ENCODE data around the gene STK17A.

The STK17A gene

DNA sequence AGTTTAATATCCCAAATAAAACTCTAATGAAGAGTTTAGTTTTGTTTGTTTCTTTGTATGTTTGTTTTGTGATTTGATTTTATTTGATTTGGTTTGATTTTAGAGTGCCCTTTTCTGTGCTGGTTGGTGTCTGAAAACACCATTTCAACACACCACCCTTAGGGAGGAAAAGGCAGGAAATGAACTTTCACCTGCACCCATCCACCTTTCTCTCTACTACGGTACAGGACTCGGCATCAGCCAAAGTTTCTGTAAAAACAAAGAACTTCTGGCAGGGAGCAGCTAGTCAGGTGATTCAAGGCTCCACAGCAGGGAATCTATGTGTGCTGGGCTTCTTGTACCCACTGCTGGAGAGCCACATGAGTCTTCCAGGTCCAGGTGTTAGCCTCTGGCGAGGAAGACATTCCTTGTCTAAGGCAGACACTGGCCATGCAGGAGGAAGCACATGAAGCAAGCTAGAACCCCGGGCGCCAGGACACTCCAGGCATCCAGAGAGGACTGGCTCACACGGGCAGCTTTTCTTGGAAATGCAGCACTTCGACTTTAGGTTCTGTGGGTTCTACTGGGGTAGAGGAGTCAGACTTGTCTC, 22.1 kb upstream of the STK17A start:
- TF ChIP-seq L3MBTL2 (conservative IDR thresholded peaks at IDR 0.05), result no peak
- no peak for TF ChIP-seq NFRKB (IDR thresholded peaks at IDR 0.05)
- TF ChIP-seq HDGF (IDR thresholded peaks at IDR 0.05; ENCODE audit: borderline replicate concordance), result no peak
- no peak for TF ChIP-seq LEF1 (IDR thresholded peaks at IDR 0.05; ENCODE audit: borderline replicate concordance)
- POLR2A ChIA-PET, result no interaction called here

GRCh38 chr7:43562383-43562782, 20.5 kb upstream of the STK17A start:
- no peak for DNase-seq (ENCODE audit: extremely low spot score)
- ChIA-PET CTCF (interaction anchor here (3.2 kb wide), 1 partner anchor 20 kb away, joined by 10 read pairs; the partner anchor contains the start of gene STK17A), POLR2A (interaction anchor here (0.7 kb wide), 1 partner anchor 20 kb away, joined by 4 read pairs; the partner anchor contains the start of gene STK17A)
- TF ChIP-seq SUZ12 (IDR thresholded peaks at IDR 0.05) (no peak), SP1 (IDR thresholded peaks at IDR 0.05) (no peak), FOXM1 (IDR thresholded peaks at IDR 0.05; ENCODE audit: borderline replicate concordance) (no peak), HDGF (IDR thresholded peaks at IDR 0.05; ENCODE audit: borderline replicate concordance) (no peak), FOXK2 (IDR thresholded peaks at IDR 0.05) (no peak), ZNF384 (IDR thresholded peaks at IDR 0.05) (no peak), FOXA1 (IDR thresholded peaks at IDR 0.05) (no peak), TARDBP (IDR thresholded peaks at IDR 0.05) (no peak), NFRKB (IDR thresholded peaks at IDR 0.05) (no peak), ELF4 (IDR thresholded peaks at IDR 0.05) (no peak), BHLHE40 (IDR thresholded peaks at IDR 0.05; ENCODE audit: borderline replicate concordance) (no peak), CTBP1 (IDR thresholded peaks at IDR 0.05; ENCODE audit: borderline replicate concordance) (no peak), LEF1 (IDR thresholded peaks at IDR 0.05; ENCODE audit: borderline replicate concordance) (no peak), ARNT (IDR thresholded peaks at IDR 0.05) (no peak), L3MBTL2 (conservative IDR thresholded peaks at IDR 0.05) (no peak)
- TF ChIP-seq, protein P1, sequence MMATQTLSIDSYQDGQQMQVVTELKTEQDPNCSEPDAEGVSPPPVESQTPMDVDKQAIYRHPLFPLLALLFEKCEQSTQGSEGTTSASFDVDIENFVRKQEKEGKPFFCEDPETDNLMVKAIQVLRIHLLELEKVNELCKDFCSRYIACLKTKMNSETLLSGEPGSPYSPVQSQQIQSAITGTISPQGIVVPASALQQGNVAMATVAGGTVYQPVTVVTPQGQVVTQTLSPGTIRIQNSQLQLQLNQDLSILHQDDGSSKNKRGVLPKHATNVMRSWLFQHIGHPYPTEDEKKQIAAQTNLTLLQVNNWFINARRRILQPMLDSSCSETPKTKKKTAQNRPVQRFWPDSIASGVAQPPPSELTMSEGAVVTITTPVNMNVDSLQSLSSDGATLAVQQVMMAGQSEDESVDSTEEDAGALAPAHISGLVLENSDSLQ (IDR thresholded peaks at IDR 0.05), result no peak

More for the DNA sequence above, 22.1 kb upstream of the STK17A start:
- no peak for DNase-seq (ENCODE audit: extremely low spot score)
- CTCF ChIA-PET, result interaction anchor here (0.6 to 3.2 kb wide), 2 partner anchors 22 to 250 kb away, joined by 3 to 10 read pairs; partner anchors contain the start of gene STK17A

DNA sequence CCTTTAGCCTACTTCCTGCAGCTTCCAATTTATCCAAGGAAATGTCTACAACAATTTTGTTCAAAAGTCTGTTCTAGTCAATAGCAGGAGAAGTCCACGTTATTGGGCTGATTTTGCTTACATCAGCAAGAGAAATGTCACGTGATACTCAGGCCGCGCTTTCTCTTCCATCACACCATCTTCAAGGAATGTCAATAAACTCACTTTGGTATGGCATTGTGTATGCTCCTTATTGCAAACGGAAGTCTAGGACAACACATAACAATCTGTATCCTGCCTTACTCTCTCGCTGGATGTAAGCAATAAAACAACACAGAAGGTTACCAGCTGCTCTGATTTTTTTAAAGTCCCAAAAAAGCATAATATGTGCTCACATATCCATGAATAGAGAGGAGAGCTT, 17.1 kb upstream of the STK17A start:
- TF ChIP-seq FOXK2 (IDR thresholded peaks at IDR 0.05) (no peak), LEF1 (IDR thresholded peaks at IDR 0.05; ENCODE audit: borderline replicate concordance) (no peak), TARDBP (IDR thresholded peaks at IDR 0.05) (no peak), NFRKB (IDR thresholded peaks at IDR 0.05) (no peak), BHLHE40 (IDR thresholded peaks at IDR 0.05; ENCODE audit: borderline replicate concordance) (no peak), L3MBTL2 (conservative IDR thresholded peaks at IDR 0.05) (no peak), FOXA1 (IDR thresholded peaks at IDR 0.05) (no peak), HDGF (IDR thresholded peaks at IDR 0.05; ENCODE audit: borderline replicate concordance) (no peak)
- TF ChIP-seq, protein P1 (IDR thresholded peaks at IDR 0.05), result no peak
- no peak for DNase-seq (ENCODE audit: extremely low spot score)
- POLR2A ChIA-PET, result no interaction called here
- CTCF ChIA-PET, result interaction anchor here (1.5 kb wide), 1 partner anchor 17 kb away, joined by 5 read pairs; the partner anchor contains the start of gene STK17A

- ChIA-PET POLR2A (no interaction called here), CTCF (interaction anchor here (2.3 kb wide), 1 partner anchor 14 kb away, joined by 12 read pairs; the partner anchor contains the start of gene STK17A)
- TF ChIP-seq SUZ12 (IDR thresholded peaks at IDR 0.05) (no peak), HDGF (IDR thresholded peaks at IDR 0.05; ENCODE audit: borderline replicate concordance) (no peak), L3MBTL2 (conservative IDR thresholded peaks at IDR 0.05) (no peak), NFRKB (IDR thresholded peaks at IDR 0.05) (no peak), FOXM1 (IDR thresholded peaks at IDR 0.05; ENCODE audit: borderline replicate concordance) (no peak), SP1 (IDR thresholded peaks at IDR 0.05) (no peak), LEF1 (IDR thresholded peaks at IDR 0.05; ENCODE audit: borderline replicate concordance) (no peak), BHLHE40 (IDR thresholded peaks at IDR 0.05; ENCODE audit: borderline replicate concordance) (no peak), FOXA1 (IDR thresholded peaks at IDR 0.05) (no peak), TARDBP (IDR thresholded peaks at IDR 0.05) (no peak), FOXK2 (IDR thresholded peaks at IDR 0.05) (no peak), CTBP1 (IDR thresholded peaks at IDR 0.05; ENCODE audit: borderline replicate concordance) (no peak), ELF4 (IDR thresholded peaks at IDR 0.05) (no peak), ARNT (IDR thresholded peaks at IDR 0.05) (no peak), ZNF384 (IDR thresholded peaks at IDR 0.05) (no peak)
- TF ChIP-seq, protein P1 (IDR thresholded peaks at IDR 0.05), result no peak
- no peak for DNase-seq (ENCODE audit: extremely low spot score)
Measured at GRCh38 chr7:43568529-43568928, 14.4 kb upstream of the STK17A start.

- ChIA-PET CTCF (interaction anchor here (1.3 kb wide), 1 partner anchor 13 kb away, joined by 4 read pairs; the partner anchor contains the start of gene STK17A), POLR2A (no interaction called here)
- TF ChIP-seq ARNT (IDR thresholded peaks at IDR 0.05), result no peak
- no peak for TF ChIP-seq HDGF (IDR thresholded peaks at IDR 0.05; ENCODE audit: borderline replicate concordance)
- no peak for TF ChIP-seq L3MBTL2 (conservative IDR thresholded peaks at IDR 0.05)
- TF ChIP-seq, protein P1 (IDR thresholded peaks at IDR 0.05), result no peak
- TF ChIP-seq TARDBP (IDR thresholded peaks at IDR 0.05), result no peak
- TF ChIP-seq SP1 (IDR thresholded peaks at IDR 0.05), result no peak
- no peak for TF ChIP-seq FOXK2 (IDR thresholded peaks at IDR 0.05)
- TF ChIP-seq LEF1 (IDR thresholded peaks at IDR 0.05; ENCODE audit: borderline replicate concordance), result no peak
- no peak for TF ChIP-seq FOXM1 (IDR thresholded peaks at IDR 0.05; ENCODE audit: borderline replicate concordance)
- TF ChIP-seq ZNF384 (IDR thresholded peaks at IDR 0.05), result no peak
- no peak for TF ChIP-seq ELF4 (IDR thresholded peaks at IDR 0.05)
- no peak for DNase-seq (ENCODE audit: extremely low spot score)
Measured at GRCh38 chr7:43569424-43569823, 13.5 kb upstream of the STK17A start.

Measured in HEK293T (cell line).